Measurements from ENCODE around the gene HSP90AA1. TPM values are rescaled to one million over a fixed set of nuclear protein-coding genes. Genes with fewer than 3 reads are reported as not detected.
A peak's percentile ranks its signal among the peaks of the same experiment; 100 is the strongest.

Gene HSP90AA1
- total RNA-seq, 1 experiment from 2014 or later, result 842 TPM

DNA sequence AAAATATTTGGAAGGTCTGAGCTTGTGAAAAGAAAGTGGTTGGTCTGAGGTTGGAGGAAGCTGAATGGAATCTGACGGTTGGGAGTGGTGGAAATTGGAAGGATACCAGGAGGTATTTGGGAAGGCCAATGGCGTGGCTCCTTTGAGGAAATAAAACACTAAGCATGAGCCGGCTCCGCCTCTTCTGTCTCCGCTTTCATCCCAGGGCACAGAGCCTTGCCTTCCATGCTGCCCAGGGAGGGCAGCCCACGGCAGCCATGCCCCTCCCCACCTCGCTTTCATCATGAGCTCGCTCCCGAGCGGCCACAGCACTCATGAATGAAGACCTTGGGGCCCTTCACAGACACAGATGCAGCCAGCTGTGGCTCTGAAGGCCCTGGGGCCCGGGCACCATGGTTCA is 36.2 kb downstream of the HSP90AA1 start (continued):
- TF ChIP-seq, protein P1, sequence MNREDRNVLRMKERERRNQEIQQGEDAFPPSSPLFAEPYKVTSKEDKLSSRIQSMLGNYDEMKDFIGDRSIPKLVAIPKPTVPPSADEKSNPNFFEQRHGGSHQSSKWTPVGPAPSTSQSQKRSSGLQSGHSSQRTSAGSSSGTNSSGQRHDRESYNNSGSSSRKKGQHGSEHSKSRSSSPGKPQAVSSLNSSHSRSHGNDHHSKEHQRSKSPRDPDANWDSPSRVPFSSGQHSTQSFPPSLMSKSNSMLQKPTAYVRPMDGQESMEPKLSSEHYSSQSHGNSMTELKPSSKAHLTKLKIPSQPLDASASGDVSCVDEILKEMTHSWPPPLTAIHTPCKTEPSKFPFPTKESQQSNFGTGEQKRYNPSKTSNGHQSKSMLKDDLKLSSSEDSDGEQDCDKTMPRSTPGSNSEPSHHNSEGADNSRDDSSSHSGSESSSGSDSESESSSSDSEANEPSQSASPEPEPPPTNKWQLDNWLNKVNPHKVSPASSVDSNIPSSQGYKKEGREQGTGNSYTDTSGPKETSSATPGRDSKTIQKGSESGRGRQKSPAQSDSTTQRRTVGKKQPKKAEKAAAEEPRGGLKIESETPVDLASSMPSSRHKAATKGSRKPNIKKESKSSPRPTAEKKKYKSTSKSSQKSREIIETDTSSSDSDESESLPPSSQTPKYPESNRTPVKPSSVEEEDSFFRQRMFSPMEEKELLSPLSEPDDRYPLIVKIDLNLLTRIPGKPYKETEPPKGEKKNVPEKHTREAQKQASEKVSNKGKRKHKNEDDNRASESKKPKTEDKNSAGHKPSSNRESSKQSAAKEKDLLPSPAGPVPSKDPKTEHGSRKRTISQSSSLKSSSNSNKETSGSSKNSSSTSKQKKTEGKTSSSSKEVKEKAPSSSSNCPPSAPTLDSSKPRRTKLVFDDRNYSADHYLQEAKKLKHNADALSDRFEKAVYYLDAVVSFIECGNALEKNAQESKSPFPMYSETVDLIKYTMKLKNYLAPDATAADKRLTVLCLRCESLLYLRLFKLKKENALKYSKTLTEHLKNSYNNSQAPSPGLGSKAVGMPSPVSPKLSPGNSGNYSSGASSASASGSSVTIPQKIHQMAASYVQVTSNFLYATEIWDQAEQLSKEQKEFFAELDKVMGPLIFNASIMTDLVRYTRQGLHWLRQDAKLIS (CRISPR knock-in tag; IDR thresholded peaks at IDR 0.05; ENCODE audit: borderline replicate concordance), result no peak
- TF ChIP-seq, protein P2, sequence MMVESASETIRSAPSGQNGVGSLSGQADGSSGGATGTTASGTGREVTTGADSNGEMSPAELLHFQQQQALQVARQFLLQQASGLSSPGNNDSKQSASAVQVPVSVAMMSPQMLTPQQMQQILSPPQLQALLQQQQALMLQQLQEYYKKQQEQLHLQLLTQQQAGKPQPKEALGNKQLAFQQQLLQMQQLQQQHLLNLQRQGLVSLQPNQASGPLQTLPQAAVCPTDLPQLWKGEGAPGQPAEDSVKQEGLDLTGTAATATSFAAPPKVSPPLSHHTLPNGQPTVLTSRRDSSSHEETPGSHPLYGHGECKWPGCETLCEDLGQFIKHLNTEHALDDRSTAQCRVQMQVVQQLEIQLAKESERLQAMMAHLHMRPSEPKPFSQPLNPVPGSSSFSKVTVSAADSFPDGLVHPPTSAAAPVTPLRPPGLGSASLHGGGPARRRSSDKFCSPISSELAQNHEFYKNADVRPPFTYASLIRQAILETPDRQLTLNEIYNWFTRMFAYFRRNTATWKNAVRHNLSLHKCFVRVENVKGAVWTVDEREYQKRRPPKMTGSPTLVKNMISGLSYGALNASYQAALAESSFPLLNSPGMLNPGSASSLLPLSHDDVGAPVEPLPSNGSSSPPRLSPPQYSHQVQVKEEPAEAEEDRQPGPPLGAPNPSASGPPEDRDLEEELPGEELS (CRISPR knock-in tag; IDR thresholded peaks at IDR 0.05), result no peak
- TF ChIP-seq, protein P3, sequence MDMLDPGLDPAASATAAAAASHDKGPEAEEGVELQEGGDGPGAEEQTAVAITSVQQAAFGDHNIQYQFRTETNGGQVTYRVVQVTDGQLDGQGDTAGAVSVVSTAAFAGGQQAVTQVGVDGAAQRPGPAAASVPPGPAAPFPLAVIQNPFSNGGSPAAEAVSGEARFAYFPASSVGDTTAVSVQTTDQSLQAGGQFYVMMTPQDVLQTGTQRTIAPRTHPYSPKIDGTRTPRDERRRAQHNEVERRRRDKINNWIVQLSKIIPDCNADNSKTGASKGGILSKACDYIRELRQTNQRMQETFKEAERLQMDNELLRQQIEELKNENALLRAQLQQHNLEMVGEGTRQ (CRISPR knock-in tag; IDR thresholded peaks at IDR 0.05), result no peak
- no peak for TF ChIP-seq ZNF219 (CRISPR knock-in tag; IDR thresholded peaks at IDR 0.05; ENCODE audit: borderline replicate concordance)
- no peak for TF ChIP-seq FOXP1 (CRISPR knock-in tag; IDR thresholded peaks at IDR 0.05; ENCODE audit: borderline replicate concordance)
- TF ChIP-seq, protein P4, sequence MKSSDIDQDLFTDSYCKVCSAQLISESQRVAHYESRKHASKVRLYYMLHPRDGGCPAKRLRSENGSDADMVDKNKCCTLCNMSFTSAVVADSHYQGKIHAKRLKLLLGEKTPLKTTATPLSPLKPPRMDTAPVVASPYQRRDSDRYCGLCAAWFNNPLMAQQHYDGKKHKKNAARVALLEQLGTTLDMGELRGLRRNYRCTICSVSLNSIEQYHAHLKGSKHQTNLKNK (CRISPR knock-in tag; IDR thresholded peaks at IDR 0.05), result no peak

DNA sequence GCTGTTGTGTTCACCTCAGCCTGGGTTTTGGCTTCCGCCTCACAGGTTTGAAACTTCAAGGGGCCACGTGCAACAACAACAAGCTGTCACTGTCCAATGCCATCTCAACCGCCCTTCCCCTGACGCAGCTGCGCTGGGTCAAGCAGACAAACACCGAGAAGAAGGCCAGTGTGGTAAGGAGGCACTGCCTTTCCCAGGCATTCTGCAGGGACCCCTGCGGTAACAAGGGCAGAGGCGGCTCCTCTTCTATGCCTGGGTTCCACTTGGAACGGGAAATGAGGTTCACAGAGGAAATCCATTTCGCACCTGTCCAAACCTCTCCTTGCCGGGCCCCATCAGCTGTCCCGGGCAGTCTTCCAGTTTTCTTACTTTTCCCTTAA is 36.8 kb downstream of the HSP90AA1 start:
- H3K27ac Mint-ChIP-seq, result 0 out of 2 replicates have a peak overlapping the region, but pooled peaks have one; percentile 11
- no peaks in the 10 kb centered on the region for H3K9me3 Mint-ChIP-seq
- TF ChIP-seq FOXP1 (CRISPR knock-in tag; IDR thresholded peaks at IDR 0.05; ENCODE audit: borderline replicate concordance) (no peak), SP1 (CRISPR knock-in tag; conservative IDR thresholded peaks at IDR 0.05) (no peak), CBFB (CRISPR knock-in tag; IDR thresholded peaks at IDR 0.05; ENCODE audit: low read depth) (no peak), ZNF396 (CRISPR knock-in tag; IDR thresholded peaks at IDR 0.05; ENCODE audit: borderline replicate concordance) (no peak), NFYB (CRISPR knock-in tag; conservative IDR thresholded peaks at IDR 0.05; ENCODE audit: low read depth) (no peak), GABPB1 (CRISPR knock-in tag; IDR thresholded peaks at IDR 0.05) (no peak), ESRRA (CRISPR knock-in tag; IDR thresholded peaks at IDR 0.05; ENCODE audit: borderline replicate concordance) (no peak), TCF7 (CRISPR knock-in tag; IDR thresholded peaks at IDR 0.05; ENCODE audit: low read depth) (no peak), ETV6 (CRISPR knock-in tag; IDR thresholded peaks at IDR 0.05) (no peak)
- TF ChIP-seq, protein P5, sequence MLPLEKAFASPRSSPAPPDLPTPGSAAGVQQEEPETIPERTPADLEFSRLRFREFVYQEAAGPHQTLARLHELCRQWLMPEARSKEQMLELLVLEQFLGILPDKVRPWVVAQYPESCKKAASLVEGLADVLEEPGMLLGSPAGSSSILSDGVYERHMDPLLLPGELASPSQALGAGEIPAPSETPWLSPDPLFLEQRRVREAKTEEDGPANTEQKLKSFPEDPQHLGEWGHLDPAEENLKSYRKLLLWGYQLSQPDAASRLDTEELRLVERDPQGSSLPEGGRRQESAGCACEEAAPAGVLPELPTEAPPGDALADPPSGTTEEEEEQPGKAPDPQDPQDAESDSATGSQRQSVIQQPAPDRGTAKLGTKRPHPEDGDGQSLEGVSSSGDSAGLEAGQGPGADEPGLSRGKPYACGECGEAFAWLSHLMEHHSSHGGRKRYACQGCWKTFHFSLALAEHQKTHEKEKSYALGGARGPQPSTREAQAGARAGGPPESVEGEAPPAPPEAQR (CRISPR knock-in tag; IDR thresholded peaks at IDR 0.05), result no peak
- TF ChIP-seq, protein P4 (CRISPR knock-in tag; IDR thresholded peaks at IDR 0.05), result no peak
- TF ChIP-seq, protein P1 (CRISPR knock-in tag; IDR thresholded peaks at IDR 0.05; ENCODE audit: borderline replicate concordance), result no peak
- TF ChIP-seq, protein P6, sequence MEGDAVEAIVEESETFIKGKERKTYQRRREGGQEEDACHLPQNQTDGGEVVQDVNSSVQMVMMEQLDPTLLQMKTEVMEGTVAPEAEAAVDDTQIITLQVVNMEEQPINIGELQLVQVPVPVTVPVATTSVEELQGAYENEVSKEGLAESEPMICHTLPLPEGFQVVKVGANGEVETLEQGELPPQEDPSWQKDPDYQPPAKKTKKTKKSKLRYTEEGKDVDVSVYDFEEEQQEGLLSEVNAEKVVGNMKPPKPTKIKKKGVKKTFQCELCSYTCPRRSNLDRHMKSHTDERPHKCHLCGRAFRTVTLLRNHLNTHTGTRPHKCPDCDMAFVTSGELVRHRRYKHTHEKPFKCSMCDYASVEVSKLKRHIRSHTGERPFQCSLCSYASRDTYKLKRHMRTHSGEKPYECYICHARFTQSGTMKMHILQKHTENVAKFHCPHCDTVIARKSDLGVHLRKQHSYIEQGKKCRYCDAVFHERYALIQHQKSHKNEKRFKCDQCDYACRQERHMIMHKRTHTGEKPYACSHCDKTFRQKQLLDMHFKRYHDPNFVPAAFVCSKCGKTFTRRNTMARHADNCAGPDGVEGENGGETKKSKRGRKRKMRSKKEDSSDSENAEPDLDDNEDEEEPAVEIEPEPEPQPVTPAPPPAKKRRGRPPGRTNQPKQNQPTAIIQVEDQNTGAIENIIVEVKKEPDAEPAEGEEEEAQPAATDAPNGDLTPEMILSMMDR (IDR thresholded peaks at IDR 0.05), result no peak
- TF ChIP-seq, protein P7, sequence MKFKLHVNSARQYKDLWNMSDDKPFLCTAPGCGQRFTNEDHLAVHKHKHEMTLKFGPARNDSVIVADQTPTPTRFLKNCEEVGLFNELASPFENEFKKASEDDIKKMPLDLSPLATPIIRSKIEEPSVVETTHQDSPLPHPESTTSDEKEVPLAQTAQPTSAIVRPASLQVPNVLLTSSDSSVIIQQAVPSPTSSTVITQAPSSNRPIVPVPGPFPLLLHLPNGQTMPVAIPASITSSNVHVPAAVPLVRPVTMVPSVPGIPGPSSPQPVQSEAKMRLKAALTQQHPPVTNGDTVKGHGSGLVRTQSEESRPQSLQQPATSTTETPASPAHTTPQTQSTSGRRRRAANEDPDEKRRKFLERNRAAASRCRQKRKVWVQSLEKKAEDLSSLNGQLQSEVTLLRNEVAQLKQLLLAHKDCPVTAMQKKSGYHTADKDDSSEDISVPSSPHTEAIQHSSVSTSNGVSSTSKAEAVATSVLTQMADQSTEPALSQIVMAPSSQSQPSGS (CRISPR knock-in tag; IDR thresholded peaks at IDR 0.05; ENCODE audit: borderline replicate concordance, low read depth), result no peak
- ATAC-seq (no peak), DNase-seq (ENCODE audit: low spot score) (no peak)
- peaks cover 4% of the 10 kb centered on the region for H3K4me1 Mint-ChIP-seq
- H3K36me3 Mint-ChIP-seq, result peaks cover 51% of the 10 kb centered on the region
- CTCF ChIA-PET, result interaction anchor here (2.9 kb wide), 1 partner anchor 264 kb away, joined by 8 read pairs; no protein-coding TSS in a partner anchor
- no peaks in the 10 kb centered on the region for H3K27me3 Mint-ChIP-seq (ENCODE audit: low read depth)
- H3K4me3 Mint-ChIP-seq, result no peak overlapping the region
- POLR2A ChIA-PET, result no interaction called here
